ENCODE data around the gene MINDY4B. TPM values are rescaled to one million over a fixed set of nuclear protein-coding genes. Genes with fewer than 3 reads are reported as not detected.
A peak's percentile ranks its signal among the peaks of the same experiment; 100 is the strongest.

MINDY4B gene
- total RNA-seq, 3 donors from 2014 or later = not detected

DNA sequence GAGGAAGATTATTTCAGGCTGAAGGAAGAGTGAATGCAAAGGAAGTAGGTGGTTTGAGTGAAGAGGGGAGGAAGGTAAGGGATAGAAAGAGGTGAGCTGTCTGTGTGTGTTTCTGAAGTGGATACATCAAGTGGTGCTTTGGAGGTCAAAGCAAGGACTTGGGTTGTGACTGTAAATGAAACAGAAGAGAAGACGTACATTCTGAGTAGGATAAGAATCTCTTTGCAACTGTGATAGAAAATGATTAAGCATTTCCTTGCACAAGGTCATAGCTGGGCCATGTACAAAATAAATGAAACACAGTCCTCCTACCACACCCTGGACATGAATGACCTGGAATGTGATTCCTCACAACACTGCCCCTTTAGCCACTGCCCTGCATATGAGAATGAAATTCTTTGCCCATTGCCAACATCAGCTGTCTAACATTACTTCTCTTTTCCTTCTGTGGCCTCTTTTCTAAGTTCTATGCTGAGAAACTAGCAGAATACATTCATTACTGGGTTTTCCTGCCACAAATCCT lies 28.3 kb upstream of the MINDY4B start:
- Histone ChIP-seq H3K4me3 (no peak overlapping the region), H3K9me3 (no peaks in the 10 kb centered on the region), H3K36me3 (ENCODE audit: low read depth) (no peaks in the 10 kb centered on the region), H3K4me1 (ENCODE audit: low read depth) (no peaks in the 10 kb centered on the region)
- TF ChIP-seq, protein P1, sequence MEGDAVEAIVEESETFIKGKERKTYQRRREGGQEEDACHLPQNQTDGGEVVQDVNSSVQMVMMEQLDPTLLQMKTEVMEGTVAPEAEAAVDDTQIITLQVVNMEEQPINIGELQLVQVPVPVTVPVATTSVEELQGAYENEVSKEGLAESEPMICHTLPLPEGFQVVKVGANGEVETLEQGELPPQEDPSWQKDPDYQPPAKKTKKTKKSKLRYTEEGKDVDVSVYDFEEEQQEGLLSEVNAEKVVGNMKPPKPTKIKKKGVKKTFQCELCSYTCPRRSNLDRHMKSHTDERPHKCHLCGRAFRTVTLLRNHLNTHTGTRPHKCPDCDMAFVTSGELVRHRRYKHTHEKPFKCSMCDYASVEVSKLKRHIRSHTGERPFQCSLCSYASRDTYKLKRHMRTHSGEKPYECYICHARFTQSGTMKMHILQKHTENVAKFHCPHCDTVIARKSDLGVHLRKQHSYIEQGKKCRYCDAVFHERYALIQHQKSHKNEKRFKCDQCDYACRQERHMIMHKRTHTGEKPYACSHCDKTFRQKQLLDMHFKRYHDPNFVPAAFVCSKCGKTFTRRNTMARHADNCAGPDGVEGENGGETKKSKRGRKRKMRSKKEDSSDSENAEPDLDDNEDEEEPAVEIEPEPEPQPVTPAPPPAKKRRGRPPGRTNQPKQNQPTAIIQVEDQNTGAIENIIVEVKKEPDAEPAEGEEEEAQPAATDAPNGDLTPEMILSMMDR (IDR thresholded peaks at IDR 0.05) = no peak
- DNase-seq = no peak
- ATAC-seq = no peak
- intact Hi-C loops (cut with DNase I, micrococcal nuclease) = no loop called here

GRCh38 chr3:150931745-150932144 lies 26.5 kb upstream of the MINDY4B start:
- DNase-seq (no peak), ATAC-seq (no peak)
- H3K4me3 ChIP-seq = no peak overlapping the region
- no peaks in the 10 kb centered on the region for H3K36me3 ChIP-seq (ENCODE audit: low read depth)
- H3K9me3 ChIP-seq = no peaks in the 10 kb centered on the region
- no peaks in the 10 kb centered on the region for H3K4me1 ChIP-seq (ENCODE audit: low read depth)
- TF ChIP-seq, protein P1 (IDR thresholded peaks at IDR 0.05) = no peak
- intact Hi-C loops (cut with DNase I, micrococcal nuclease) = no loop called here

- Histone ChIP-seq H3K9me3 (no peaks in the 10 kb centered on the region), H3K4me3 (no peak overlapping the region), H3K4me1 (ENCODE audit: low read depth) (no peaks in the 10 kb centered on the region), H3K36me3 (ENCODE audit: low read depth) (no peaks in the 10 kb centered on the region)
- TF ChIP-seq, protein P1 (IDR thresholded peaks at IDR 0.05) = no peak
- intact Hi-C loops (cut with DNase I, micrococcal nuclease) = no loop called here
- DNase-seq = no peak
- ATAC-seq = no peak
These were observed 25.6 kb upstream of the MINDY4B start for GRCh38 chr3:150930839-150931238.

DNA sequence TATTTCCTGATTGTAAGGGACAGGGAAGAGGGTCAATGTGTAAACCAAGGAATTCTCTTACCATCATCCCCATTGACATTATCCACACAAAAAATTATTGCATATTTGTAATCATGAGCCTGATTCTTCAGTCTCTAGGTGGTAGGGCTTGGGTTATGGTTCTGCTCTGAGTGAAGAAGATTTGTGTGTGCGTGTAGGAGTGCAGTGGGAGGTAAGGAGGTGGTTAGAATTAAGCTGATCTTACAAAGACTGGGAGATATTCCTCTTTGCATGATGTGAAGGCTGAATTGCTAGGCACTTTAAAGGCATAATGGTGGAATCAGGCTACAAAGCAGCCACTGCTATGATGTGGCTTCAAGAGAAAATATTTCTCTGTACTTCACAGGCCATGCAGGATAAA lies 23.0 kb upstream of the MINDY4B start:
- TF ChIP-seq, protein P1 (IDR thresholded peaks at IDR 0.05) = no peak
- Histone ChIP-seq H3K36me3 (ENCODE audit: low read depth) (no peaks in the 10 kb centered on the region), H3K4me1 (ENCODE audit: low read depth) (no peaks in the 10 kb centered on the region), H3K9me3 (no peaks in the 10 kb centered on the region), H3K4me3 (no peak overlapping the region)
- DNase-seq (no peak), ATAC-seq (no peak)
- intact Hi-C loops (cut with DNase I, micrococcal nuclease) = no loop called here

DNA sequence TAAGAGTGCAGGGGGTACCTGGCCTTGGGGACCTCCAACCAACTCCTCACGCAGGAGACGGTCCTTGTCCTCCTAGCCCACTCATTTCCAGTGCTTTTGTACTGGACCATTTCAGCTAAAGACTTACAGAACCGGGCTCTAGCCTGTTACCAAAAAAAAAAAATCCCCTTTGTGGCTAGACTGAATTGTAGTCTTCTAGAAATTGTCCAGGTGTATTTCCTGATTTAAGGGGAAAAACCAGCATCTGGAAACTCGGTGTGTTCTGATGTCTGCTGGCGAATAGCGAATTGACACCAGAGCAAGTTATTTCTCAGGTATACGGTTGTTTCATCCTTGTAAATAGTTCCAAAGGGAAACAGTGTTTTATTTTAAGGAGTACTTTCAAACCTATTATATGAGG lies 21.1 kb upstream of the MINDY4B start:
- Histone ChIP-seq H3K4me1 (ENCODE audit: low read depth) (no peaks in the 10 kb centered on the region), H3K4me3 (no peak overlapping the region), H3K36me3 (ENCODE audit: low read depth) (no peaks in the 10 kb centered on the region), H3K9me3 (no peaks in the 10 kb centered on the region)
- ATAC-seq (no peak), DNase-seq (no peak)
- intact Hi-C loops (cut with DNase I, micrococcal nuclease) = no loop called here
- TF ChIP-seq, protein P1 (IDR thresholded peaks at IDR 0.05) = no peak

GRCh38 chr3:150925751-150926201 lies 20.5 kb upstream of the MINDY4B start:
- intact Hi-C loops (cut with DNase I, micrococcal nuclease) = no loop called here
- H3K36me3 ChIP-seq (ENCODE audit: low read depth) = no peaks in the 10 kb centered on the region
- ATAC-seq = peak; percentile 79

More at GRCh38 chr3:150925751-150926201, 20.5 kb upstream of the MINDY4B start:
- H3K4me3 ChIP-seq = no peak overlapping the region
- no peaks in the 10 kb centered on the region for H3K4me1 ChIP-seq (ENCODE audit: low read depth)
- peak; percentile 47 to 68 (median 59) for DNase-seq
- TF ChIP-seq, protein P1 (IDR thresholded peaks at IDR 0.05) = peak; percentile 34
- no peaks in the 10 kb centered on the region for H3K9me3 ChIP-seq
